ENCODE measurements around the gene DYDC2.

DYDC2 gene

DNA sequence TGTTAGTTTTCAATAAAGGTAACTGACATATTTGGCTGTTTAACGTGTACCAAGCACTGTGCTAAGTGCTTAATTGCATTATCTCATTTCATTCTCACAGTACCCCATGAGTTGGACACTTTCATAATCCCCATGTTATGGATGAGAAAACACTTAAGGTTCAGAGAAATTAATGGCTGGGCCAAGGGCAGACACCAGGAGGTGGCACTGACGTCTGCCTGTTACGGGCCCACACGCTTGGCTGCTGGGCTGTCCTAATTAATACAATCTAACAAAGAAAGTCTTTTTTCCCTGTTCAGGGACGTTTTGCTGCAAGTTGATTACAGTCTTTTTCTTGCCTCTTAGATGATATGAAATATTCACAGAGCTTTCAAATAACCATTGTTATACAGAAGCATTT, 16.1 kb downstream of the DYDC2 start:
- DNase-seq: no peak

- DNase-seq: peak; percentile 73 to 76
Observed at GRCh38 chr10:80373502-80373901, 16.9 kb downstream of the DYDC2 start.

DNA sequence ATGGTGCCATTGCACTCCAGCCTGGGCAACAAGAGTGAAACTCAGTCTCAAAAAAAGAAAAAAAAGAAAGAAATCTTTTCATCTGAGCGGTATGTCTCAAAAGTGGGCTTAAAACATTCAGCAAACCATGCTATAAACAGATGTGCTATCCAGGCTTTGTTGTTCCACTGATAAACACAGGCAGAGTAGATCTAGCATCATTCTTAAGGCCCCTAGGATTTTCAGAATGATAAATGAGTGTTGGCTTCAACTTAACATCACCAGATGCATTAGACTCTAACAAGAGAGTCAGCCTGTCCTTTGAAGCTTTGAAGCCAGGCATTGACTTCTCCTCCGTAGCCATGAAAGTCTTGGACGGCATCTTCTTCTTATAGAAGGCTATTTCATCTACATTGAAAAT, 23.1 kb downstream of the DYDC2 start:
- DNase-seq: no peak

DNA sequence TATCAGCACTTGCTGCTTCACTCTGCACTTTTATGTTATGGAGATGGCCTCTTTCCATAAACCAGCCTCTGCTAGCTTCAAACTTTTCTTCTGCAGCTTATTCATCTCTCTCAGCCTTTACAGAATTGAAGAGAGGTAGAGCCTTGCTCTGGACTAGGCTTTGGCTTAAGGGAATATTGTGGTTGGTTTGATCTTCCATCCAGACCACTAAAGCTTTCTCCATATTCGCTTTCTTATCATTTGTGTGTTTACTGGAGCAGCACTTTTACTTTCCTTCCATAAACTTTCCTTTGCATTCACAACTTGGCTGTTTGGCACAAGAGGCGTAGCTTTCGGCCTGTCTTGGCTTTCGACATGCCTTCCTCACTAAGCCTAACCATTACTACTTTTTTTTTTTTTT, 23.6 kb downstream of the DYDC2 start:
- DNase-seq: no peak

- DNase-seq: peak; percentile 67 to 70
Observed at GRCh38 chr10:80382989-80383388, 26.4 kb downstream of the DYDC2 start.

DNA sequence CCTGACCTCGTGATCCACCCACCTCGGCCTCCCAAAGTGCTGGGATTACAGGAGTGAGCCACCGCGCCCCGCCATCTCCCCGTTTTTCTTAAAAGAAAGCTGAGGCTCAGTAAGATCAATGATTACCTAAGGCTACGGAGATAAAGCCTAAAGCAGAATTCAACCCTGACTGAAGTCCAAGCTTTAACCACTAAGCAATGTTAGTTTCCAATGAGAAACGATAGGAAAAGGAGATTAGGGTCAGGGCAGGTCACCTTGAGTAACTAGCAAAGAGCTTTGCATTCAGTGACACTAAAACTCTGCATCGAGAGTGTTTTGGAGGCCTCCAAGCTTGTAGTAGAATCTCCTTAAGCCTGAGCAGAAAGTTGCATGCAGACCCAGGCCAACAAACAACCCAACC, 34.2 kb downstream of the DYDC2 start:
- no peak for DNase-seq

DNA sequence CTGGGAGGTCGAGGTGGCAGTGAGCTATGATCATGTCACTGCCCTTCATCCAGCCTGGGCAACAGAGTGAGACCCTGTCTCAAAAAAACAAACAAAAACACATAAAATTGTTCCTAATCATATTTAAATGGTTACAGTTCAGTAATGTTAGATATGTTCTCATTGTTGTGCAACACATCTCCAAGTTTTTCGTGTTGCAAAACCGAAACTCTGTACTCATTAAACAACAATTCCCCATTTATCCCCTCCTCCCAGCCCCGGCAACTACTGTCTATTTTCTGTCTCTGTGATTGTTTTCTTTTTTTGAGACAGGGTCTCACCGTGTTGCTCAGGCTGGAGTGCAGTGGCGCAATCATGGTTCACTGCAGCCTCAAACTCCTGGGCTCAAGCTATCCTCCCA, 35.7 kb downstream of the DYDC2 start:
- peak; percentile 47 to 70 for DNase-seq

DNA sequence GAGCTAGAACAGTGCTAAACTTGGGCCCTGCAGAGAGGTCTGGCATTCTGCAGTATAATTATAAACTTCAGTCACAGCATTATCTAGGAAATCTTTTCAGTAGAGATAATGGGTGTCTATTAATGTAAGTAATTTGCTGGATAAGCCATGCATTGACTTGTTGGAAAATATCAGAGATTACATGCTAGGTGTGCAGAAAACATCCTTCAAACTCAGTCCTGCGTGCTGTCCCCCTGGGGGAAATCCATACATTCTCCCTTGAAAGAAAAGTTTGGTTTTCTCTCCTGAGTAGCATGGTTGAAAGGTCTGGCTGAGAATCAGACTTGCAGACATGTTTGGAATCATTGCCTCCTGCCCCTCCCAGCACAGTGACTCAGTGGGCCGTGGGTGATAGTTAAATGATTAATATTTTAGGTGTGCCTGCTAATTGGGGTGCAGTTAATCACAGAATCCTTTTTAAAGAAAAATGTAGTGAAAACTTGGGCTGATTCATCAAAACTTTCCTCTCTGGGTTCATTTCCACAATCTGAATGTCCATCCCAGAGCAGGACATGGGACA, 37.9 kb downstream of the DYDC2 start:
- no peak for DNase-seq

DNA sequence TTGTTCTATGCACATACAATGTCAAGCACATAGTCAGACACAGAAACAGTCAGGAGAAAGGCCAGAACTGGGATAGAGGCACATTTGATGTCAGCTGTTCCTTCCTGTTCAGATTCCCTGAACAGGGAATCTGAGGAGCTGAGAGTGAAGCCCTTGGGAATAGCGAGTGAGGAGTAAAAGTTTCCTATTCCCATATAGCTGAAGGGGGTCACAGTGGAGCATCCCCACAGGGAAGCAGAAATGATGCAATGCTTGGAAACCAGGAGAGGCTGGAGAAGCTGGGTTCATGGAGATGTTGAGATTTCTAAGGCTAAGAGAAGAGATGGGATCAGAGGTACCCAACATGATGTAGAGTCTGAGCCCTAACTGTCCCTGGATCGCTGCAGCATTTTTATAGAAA, 40.4 kb downstream of the DYDC2 start:
- DNase-seq: no peak

GRCh38 chr10:80400136-80400804, 43.7 kb downstream of the DYDC2 start:
- DNase-seq: no peak

- DNase-seq: no peak
Observed at GRCh38 chr10:80405035-80405434, 48.5 kb downstream of the DYDC2 start.

GRCh38 chr10:80405626-80406025, 49.0 kb downstream of the DYDC2 start:
- DNase-seq: no peak

DNA sequence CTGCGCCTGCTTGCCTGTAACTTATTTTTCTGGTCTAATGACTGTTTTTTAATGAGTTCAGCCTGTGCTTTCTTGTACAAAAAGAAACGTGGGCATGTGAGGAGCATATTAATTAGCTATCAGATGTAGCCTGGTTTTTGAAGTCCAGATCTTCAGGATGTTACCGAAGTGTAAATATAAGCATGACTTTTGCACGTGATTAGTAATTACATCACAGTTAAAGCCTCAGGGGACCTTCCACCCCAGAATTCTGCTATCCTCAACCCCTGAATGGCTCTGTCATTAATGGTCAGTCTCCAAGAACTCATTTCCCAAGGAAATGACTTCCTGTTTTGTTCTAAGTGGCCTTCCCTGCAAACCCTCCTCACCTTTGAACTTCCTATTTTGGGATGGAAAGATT, 49.6 kb downstream of the DYDC2 start:
- DNase-seq: no peak

DNA sequence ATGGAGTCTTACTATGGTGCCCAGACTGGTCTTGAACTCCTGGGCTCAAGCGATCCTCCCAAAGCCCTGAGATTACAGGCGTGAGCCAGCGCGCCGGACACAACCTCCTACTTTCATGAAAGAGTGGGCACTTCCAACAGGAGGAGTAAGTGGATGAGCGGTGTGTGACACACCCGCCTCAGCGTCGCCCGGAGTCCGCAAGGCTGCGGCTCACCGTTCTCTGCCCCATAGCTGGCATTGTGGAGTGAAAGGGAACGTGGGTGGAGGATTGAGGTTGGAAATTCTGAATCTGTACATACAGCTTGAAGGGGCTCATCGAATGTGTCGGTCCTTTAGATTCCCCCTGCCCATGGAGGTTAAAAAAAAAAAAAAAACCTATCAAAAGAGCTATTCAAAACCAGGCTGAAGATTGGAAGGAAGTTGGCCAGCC, 51.2 kb downstream of the DYDC2 start:
- peak; percentile 28 to 38 for DNase-seq

DNA sequence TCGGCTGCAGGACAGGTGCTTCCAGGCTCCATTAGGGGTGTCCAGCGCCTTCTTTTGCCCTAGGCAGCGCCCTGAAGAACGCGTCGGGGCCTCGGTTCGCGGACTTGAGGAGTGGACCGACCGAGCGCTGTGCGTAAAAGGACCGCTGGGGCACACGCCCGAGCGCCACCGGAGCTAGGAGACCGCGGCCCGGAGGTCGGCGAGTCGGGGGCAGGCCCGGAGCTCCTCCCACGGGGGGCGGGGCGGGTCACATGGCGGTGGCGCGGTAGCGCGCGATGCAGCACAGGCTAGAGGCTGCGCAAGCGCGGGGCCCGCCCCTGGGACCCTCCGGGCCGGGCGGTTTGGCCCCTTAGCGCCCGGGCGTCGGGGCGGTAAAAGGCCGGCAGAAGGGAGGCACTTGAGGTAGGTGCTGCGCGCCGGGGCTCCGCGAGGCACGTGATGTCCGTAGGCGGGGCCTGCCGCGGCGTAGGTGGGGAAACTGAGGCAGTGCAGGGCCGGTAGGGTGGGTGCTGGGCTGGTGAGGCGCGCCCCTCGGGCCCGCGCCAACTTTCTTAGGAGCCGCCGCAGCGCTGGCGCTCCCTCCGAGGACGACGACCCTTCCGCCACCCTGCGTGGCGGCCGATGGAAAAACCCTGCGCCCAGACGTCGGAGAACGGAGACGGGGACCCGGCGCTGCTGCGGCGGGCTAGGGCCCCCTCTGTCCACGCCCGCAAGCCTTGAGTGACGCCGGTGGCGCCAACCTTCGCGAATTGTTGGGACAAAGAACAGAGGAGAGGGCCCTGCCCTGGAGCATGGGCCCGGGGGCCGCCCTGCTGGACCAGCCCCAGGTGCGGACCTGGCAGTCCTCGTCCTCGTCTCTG, 51.9 kb downstream of the DYDC2 start, which contains the start of gene PRXL2A:
Gene PRXL2A, plus strand, starts transcription at position 310 of the 860 bp plus-strand sequence. CDS start 11,917 bp downstream, outside the sequence.
- peak; percentile 69 to 82 for DNase-seq

DNA sequence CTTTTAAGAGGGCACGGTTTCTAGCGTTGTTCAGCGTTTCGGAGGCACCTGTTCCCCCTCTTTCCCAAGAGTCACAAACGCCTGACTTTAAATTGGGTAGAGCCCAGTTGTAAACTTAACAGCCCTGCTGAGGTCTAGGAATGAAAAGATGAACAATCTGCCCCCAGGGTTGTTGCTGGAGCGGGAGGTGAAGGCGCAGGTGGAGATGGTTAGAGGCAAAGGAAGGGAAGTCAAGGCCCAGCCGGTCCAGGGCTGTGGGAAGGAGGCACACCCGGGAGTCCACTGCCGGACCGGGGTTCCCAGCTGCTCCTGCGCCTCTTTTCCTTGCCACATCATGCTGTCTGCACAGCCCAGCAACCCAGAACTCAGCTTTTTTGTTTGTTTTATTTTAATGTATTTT, 52.5 kb downstream of the DYDC2 start:
- no peak for DNase-seq

DNA sequence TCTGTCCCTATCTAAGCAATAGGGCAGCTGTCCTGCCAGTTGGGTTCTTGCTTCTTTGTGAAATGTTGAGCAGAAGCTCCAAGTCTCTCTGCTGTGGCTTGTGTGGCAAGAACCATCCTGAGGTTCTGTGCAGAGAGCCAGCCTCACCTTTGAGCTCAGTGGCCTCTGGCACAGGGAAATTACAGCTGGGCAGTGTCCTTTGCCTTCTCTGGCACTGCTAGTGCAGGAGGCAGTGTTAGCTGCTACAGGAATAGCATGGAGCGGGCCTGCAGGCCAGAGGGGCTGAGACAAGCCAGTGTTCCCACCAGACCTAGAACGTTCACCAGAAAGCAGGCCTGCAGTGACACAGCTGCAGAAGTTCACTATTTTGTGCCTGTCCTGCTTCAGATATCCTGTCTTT, 53.5 kb downstream of the DYDC2 start:
- no peak for DNase-seq

DNA sequence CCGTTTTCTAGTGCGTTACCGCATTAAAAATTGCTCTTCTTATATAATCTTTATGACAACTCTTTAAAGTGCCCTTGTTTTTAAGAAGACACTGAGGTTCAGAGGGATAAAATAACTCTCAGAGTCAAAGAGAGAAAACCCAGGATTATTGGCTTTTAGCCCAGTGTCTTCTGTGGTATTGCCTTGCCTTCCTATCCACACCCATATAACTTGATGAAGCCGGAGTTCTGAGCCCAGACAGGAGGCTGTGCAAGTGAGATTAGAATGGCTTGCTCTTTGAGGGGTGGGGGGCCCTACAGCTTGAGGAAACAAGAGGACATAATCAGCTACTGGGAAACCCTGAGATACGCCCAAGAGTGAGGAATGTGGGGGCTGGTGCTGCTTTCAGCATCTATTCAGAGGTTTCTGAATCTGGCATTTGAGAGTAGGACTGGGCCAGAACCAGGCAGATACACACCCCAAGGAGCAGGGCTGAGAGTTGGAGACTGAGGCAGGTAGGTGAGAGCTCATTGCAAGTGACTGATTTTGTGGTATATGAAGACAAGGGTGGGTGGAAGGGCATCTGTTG, 54.1 kb downstream of the DYDC2 start:
- DNase-seq: no peak

- DNase-seq: no peak
Observed at GRCh38 chr10:80411267-80411668, 54.7 kb downstream of the DYDC2 start.

- peak in 1 of 2 donors; percentile 21 for DNase-seq
Observed at GRCh38 chr10:80411681-80412220, 55.2 kb downstream of the DYDC2 start.

- peak in 1 of 2 donors; percentile 22 for DNase-seq
Observed at GRCh38 chr10:80412486-80412885, 55.9 kb downstream of the DYDC2 start.

DNA sequence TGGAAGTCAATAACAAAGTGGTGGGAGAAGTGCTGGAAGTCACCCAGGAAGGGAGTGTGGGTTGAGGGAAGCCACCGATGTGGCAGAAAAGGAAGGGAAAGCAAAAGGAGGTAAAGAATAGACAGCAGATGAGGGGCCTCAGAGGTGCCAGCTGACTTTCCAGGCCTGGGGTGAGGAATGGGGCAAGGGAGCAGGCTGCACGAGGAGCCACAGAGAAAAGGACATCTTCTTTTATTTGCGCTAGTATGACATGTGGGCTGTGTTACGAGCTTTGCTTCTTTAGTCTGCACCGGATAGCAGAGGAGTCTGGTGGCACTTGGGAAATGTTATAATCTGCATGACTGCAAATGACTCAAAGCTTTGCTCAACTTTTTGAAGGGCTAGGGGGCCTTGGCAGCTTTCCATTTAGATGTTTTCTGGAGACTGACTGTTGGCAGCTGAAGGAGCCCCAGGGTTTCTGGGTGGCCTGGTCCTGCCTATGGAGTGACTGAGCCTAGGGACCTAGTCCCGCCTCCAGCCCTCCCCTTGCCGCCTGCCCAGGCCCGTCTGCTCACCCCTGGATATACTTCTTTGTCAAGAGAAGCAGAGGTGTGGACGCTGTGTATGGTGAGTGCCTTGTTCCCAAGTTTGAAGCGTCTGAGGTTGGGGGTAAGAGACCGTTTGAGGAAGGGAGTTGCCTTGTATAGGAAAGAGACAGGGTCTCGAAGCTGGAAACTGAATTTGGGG, 56.9 kb downstream of the DYDC2 start:
- peak; percentile 85 to 87 for DNase-seq

All from inflammatory macrophage (primary cell).